Glutamatergic neuron (in vitro differentiated cells): ENCODE data around the gene EFCAB6. TPM values are rescaled to one million over a fixed set of nuclear protein-coding genes. Genes with fewer than 3 reads are reported as not detected.

Experiments used
- DNase-seq: peaks from one replicate; pipeline ENCODE4 v3.0.0; 2022
- H3K27ac Mint-ChIP-seq: one replicate; pipeline ENCODE4 v1.8.0; 2020; ENCODE audit warnings: mild to moderate bottlenecking, mixed read lengths, inconsistent platforms; ENCODE audit not compliant: unreplicated experiment
- H3K27me3 Mint-ChIP-seq: one replicate; pipeline ENCODE4 v1.8.0; 2020; ENCODE audit warnings: mild to moderate bottlenecking, moderate library complexity, mixed read lengths, inconsistent platforms; ENCODE audit not compliant: unreplicated experiment
- H3K36me3 Mint-ChIP-seq: one replicate; pipeline ENCODE4 v1.8.0; 2020; ENCODE audit warnings: mild to moderate bottlenecking, mixed read lengths, inconsistent platforms; ENCODE audit not compliant: unreplicated experiment
- H3K4me1 Mint-ChIP-seq: one replicate; pipeline ENCODE4 v1.8.0; 2020; ENCODE audit warnings: mild to moderate bottlenecking, low read depth, mixed read lengths, inconsistent platforms; ENCODE audit not compliant: unreplicated experiment
- H3K4me3 Mint-ChIP-seq: one replicate; pipeline ENCODE4 v1.8.0; 2020; ENCODE audit warnings: mild to moderate bottlenecking, mixed read lengths, inconsistent platforms; ENCODE audit not compliant: unreplicated experiment
- H3K9me3 Mint-ChIP-seq: one replicate; pipeline ENCODE4 v1.8.0; 2020; ENCODE audit warnings: mild to moderate bottlenecking, moderate library complexity, mixed read lengths, inconsistent platforms; ENCODE audit not compliant: unreplicated experiment
- CTCF ChIP-seq: fragments of 200-600 bp; sonication (generic); IDR thresholded peaks from one replicate; pipeline ENCODE4 v1.5.0; 2021; ENCODE audit not compliant: partially characterized antibody, unreplicated experiment
- total RNA-seq: library from RNA; stranded (reverse); fragmentation: NEBNext Ultra II Directional; extraction: Animal tissue kit (Norgen Biotek cat#: 25700); gene quantifications from one replicate; pipeline ENCODE4 v1.2.1, GENCODE V29; 2021; ENCODE audit not compliant: unreplicated experiment

EFCAB6 gene
- total RNA-seq, 1 donor from 2014 or later, result 0.96 TPM

GRCh38 chr22:43827003-43827735 is 15.1 kb upstream of the EFCAB6 start:
- peak overlapping the region; percentile 91 for H3K27ac Mint-ChIP-seq
- H3K4me3 Mint-ChIP-seq, result peak overlapping the region; percentile 63
- DNase-seq, result no peak
- H3K36me3 Mint-ChIP-seq, result no peaks in the 10 kb centered on the region
- H3K4me1 Mint-ChIP-seq, result peaks cover 61% of the 10 kb centered on the region
- no peak for TF ChIP-seq CTCF
- peaks cover 10% of the 10 kb centered on the region for H3K27me3 Mint-ChIP-seq
- H3K9me3 Mint-ChIP-seq, result peaks cover 5% of the 10 kb centered on the region

GRCh38 chr22:43826142-43827002 is 14.3 kb upstream of the EFCAB6 start:
- Mint-ChIP-seq H3K27me3 (peaks cover 12% of the 10 kb centered on the region), H3K4me1 (peaks cover 61% of the 10 kb centered on the region), H3K27ac (peak overlapping the region; percentile 66), H3K9me3 (peaks cover 5% of the 10 kb centered on the region), H3K4me3 (peak overlapping the region; percentile 55), H3K36me3 (no peaks in the 10 kb centered on the region)
- TF ChIP-seq CTCF, result no peak
- DNase-seq, result no peak

- peaks cover 17% of the 10 kb centered on the region for H3K27me3 Mint-ChIP-seq
- no peak for TF ChIP-seq CTCF
- H3K4me1 Mint-ChIP-seq, result peaks cover 58% of the 10 kb centered on the region
- H3K27ac Mint-ChIP-seq, result no peak overlapping the region
- H3K4me3 Mint-ChIP-seq, result no peak overlapping the region
- H3K36me3 Mint-ChIP-seq, result no peaks in the 10 kb centered on the region
- DNase-seq, result no peak
- H3K9me3 Mint-ChIP-seq, result peaks cover 5% of the 10 kb centered on the region
Measured at GRCh38 chr22:43825651-43826050, 13.5 kb upstream of the EFCAB6 start.

DNA sequence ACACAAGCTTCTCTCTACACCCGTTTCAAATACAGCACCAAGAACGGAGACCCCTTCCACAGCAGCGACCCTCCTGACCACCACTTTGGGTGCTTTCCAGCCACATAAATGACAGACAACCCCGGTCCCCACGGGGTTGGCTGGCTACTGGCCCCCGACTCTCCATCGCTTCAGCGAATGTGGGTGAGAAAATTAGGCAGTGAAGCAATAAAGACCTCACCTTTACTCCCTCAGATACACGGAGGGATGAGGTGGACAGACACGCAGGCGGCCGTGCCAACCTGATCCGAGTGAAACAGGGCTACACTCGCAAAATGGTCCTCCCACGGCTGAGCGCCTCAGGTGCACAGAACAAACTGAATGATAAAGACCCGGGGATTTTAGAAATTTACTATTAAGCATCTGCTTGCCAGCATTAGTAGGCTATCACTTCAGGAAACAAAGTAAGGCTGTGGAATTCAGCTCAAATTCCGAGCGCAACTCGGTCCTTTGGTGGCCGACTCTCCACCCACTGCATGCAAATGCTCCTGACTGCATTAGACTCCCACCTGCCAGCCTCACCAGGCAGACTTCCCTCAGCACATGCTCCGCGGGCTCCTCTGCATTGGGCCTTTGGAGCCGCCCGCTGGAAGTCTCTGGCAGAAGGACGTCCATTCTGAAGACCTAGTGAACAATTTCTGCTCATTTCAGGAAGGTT is 12.8 kb upstream of the EFCAB6 start:
- Mint-ChIP-seq H3K9me3 (peaks cover 3% of the 10 kb centered on the region), H3K36me3 (no peaks in the 10 kb centered on the region), H3K27ac (no peak overlapping the region), H3K4me3 (no peak overlapping the region), H3K27me3 (peaks cover 15% of the 10 kb centered on the region), H3K4me1 (peaks cover 50% of the 10 kb centered on the region)
- no peak for DNase-seq
- no peak for TF ChIP-seq CTCF
